Measurements from ENCODE around the gene CCDC7.
"Not testable (repeated sequence)": the region's sequence is repeated elsewhere in the genome, so short reads cannot be mapped to it uniquely, and the experiment has no call there.

The CCDC7 gene

DNA sequence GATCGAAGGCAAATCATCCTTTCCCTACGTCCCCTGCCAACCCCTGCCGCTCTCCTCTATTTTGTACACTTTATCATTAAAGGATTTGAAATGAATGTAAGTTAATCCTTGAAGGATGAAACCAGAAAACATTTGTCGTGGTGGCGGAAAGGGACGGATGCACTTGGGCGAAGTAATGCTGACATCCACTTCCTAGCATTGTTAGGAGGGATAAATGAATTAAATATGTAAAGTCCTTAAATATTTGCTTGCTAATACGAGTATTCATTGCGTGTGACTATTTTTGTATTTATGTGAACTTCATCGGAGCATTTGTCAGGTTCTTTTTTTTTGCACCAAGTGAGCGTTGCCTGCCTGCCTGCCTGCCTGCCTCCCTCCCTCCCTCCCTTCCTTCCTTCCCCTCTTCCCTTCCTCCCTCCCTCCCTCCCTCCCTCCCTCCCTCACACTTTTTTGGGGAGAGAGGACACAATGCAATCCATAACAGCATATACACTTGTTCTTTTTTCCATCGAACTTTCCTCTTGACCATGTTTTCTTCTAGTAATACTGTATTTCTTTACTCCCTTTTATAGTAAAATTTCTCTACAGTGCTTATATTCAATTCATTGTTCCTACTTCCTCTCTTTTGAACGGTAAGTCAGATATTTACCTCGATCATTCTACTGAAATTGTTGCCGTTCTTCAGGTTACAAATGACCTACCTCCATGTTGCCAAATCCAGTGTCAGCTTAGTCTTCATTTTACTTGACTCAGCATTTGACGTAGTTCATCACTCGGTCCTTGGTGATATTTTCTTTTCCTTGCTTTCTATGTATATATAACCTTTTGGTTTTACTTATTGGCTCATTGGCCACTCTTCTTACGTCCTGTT is 831 bp downstream of the CCDC7 start:
- no peak for DNase-seq
- intact Hi-C loops (cut with DNase I), result loop anchor here (1.0 to 2.0 kb wide), 2 partner anchors 68 to 100 kb away; partner anchors contain the start of gene EPC1

DNA sequence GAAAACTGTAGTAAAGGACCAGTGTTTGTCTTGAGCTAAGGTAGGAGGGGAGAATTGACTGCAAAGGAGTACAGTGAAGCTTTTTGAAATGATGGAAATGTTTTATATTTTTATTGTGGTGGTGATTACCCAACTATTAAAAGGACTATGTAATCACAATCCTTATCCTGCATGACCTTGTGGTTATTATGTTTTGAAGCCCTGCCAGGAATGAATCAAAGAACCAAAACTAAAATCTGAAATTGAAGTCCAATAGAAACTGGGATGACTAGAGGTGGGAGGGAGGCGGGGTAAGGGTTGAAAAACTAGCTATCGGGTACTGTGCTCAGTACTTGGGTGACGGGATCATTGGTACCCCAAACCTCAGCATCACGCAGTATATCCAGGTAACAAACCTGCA is 8.2 kb downstream of the CCDC7 start:
- no peak for DNase-seq
- intact Hi-C loops (cut with DNase I), result no loop called here

DNA sequence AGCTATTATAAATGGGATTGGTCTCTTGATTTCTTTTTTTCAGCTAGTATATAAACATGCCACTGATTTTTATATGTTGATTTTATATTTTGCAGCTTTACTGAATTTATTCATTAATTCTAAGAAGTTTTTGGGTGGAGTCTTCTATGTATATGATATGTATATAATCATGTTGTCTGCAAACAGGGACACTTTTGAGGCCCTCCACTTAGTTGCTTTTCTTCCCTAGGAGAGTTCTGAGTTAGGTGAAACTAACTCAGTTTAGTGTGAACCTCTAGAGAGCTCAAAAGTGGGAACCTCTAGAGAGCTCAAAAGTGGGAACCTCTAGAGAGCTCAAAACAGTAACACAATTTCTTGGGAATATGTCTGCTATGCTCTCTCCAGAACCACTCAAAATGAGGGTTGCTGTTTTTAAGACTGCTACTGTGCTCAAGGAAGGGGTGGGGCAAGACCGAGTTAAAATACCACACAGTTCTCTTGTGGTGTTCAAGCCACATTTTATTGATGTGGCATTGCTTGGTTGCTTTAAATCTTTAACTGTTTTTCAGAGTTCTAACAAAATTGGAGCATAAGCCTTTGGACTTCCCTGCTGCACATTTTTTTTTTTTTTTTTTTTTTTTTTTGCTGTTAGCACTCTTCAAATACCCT is 13.2 kb downstream of the CCDC7 start:
- intact Hi-C loops (cut with DNase I), result no loop called here
- DNase-seq, result no peak

DNA sequence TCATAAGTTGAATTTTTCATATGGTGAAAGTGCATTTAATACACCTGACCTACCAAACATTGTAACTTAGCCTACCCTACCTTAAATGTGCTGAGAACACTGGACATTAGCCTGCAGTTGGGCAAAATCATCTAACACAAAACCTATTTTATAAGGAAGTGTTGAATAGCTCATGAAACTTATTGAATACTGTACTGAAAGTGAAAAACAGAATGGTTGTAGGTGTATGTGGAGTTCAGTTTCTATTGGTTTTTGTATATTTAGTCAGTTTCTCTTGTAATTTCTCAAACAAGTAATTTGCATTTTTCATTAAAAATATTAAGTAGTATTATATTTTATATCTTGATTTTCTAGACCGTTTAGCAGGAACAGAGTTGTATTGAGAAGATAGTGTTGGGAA is 15.3 kb downstream of the CCDC7 start:
- intact Hi-C loops (cut with DNase I), result no loop called here
- no peak for DNase-seq

DNA sequence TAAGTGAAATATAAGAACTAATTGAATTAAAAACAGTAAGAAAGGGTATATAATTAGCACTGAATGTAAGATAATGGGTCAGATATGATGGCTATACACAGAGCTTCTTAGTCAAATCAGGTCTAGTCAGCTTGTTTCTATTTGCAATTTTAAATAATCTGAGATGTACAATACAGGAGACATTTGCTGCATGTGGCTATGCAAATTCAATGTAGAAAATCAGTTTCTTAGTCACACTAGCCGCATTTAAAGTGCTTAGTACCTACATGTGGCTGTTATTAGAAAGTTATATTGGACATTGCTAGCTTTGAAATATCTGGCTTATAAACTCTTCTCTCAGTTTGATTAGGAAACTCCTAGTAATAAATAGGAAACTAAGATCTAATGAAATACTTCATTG is 25.3 kb downstream of the CCDC7 start:
- no peak for DNase-seq
- intact Hi-C loops (cut with DNase I), result no loop called here

DNA sequence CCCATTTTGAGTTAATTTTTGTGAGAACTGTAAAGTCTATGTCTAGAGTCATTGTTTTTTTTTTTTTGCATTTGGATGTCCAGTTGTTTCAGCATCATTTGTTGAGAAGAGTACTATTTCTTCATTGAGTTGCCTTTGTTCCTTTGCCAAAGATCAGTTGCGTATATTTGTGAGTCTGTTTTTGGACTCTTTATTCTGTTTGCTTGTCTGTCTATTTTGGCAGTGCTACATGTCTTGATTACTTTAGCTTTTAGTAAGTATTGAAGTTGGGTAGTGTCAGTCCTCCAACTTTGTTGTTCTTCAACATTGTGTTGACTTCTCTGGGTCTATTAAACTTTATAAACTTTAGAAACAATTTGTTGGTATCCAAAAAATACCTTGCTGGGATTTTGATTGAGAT is 31.6 kb downstream of the CCDC7 start:
- DNase-seq, result no peak
- intact Hi-C loops (cut with DNase I), result no loop called here

DNA sequence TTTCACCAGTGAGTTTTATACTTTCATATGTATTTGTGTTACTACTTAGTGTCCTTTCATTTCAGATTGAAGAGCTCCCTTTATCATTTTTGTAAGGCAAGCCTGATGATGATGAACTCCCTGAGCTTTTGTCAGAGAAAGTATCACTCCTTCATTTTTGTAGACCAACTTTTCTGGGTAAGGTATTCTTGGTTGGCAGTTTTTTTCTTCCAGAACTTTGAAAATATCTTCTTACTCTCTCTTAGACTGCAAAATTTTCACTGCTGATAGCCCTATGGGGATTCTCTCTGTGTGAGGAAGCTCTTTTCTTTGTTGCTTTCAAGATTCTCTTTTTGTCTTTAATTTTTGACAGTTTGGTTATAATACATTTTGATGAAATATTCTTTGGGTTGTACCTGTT is 35.7 kb downstream of the CCDC7 start:
- DNase-seq, result no peak
- intact Hi-C loops (cut with DNase I), result no loop called here

DNA sequence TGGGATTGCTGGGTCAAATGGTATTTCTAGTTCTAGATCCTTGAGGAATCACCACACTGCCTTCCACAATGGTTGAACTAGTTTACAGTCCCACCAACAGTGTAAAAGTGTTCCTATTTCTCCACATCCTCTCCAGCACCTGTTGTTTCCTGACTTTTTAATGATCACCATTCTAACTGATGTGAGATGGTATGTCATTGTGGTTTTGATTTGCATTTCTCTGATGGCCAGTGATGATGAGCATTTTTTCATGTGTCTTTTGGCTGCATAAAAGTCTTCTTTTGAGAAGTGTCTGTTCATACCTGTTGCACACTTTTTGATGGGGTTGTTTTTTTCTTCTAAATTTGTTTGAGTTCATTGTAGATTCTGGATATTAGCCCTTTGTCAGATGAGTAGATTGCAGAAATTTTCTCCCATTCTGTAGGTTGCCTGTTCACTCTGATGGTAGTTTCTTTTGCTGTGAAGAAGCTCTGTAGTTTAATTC is 37.1 kb downstream of the CCDC7 start:
- DNase-seq; intact Hi-C loops (cut with DNase I): not testable (repeated sequence)

DNA sequence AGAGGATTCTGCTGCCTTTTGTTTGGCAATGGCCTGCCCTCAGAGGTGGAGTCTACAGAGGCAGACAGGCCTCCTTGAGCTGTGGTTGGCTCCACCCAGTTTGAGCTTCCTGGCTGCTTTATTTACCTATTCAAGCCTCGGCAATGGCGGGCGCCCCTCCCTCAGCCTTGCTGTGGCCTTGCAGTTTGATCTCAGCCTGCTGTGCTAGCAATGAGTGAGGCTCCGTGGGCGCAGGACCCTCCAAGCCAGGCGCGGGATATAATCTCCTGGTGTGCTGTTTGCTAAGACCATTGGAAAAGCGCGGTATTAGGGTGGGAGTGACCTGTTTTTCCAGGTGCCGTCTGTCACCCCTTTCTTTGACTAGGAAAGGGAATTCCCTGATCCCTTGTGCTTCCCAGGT is 42.1 kb downstream of the CCDC7 start:
- intact Hi-C loops (cut with DNase I); DNase-seq: not testable (repeated sequence)

DNA sequence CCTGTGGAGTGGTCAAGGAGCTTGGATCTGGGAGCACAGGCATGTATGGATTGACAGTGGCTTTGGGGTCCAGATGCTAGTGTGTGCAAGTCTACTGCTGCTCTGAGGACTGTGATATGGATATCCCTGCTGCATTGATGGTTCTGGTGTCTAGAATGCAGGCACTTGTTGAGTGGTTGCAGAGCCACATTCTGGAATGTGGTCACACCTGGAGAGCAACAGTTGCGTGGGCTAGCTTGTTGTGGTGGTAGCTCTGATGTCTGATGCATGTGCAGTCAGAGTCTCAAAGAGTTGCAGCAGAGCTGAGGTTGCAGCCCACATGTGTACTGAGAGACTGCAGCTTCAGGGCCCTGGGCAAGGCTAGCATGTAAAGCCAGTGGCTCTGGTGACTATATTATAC is 43.2 kb downstream of the CCDC7 start:
- intact Hi-C loops (cut with DNase I), result no loop called here
- DNase-seq, result no peak

DNA sequence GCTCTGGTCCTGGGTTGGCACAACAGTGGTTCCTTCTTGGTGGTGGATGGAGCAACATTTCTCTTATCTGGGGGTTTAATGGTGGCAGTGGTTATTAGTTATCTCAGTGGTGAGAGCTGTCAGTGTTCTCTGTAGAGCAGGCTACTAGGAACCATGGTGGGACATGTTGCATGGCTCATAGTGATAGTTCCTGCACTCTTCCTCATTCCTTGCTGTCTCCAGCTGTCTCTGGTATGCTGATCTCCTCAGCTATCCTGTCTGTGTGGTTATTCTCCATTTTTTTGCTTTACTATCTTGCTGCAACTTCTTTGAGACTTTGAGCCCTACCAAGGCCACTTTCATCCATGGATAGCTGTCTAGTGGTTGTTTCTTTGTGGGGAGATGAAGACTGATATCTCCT is 44.0 kb downstream of the CCDC7 start:
- no peak for DNase-seq
- intact Hi-C loops (cut with DNase I), result no loop called here

DNA sequence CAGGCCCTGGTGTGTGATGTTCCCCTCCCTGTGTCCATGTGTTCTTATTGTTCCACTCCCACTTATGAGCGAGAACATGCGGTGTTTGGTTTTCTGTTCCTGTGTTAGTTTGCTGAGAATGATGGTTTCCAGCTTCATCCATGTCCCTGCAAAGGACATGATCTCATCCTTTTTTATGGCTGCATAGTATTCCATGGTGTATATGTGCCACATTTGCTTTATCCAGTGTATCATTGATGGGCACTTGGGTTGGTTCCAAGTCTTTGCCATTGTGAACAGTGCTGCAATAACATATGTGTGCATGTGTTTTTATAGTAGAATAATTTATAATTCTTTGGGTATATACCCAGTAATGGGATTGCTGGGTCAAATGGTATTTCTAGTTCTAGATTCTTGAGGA is 48.6 kb downstream of the CCDC7 start:
- intact Hi-C loops (cut with DNase I), result not testable (repeated sequence)

DNA sequence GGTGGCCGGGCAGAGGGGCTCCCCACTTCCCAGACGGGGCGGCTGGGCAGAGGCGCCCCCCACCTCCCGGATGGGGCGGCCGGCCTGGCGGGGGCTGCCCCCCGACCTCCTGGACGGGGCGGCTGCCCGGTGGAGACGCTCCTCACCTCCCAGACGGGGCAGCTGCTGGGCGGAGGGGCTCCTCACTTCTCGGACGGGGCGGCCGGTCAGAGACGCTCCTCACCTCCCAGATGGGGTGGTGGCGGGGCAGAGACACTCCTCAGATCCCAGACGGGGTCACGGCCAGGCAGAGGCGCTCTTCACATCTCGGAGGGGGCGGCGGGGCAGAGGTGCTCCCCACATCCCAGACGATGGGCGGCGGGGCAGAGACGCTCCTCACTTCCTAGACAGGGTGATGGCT is 54.2 kb downstream of the CCDC7 start:
- intact Hi-C loops (cut with DNase I), result not testable (repeated sequence)
- DNase-seq, result peak in 1 of 10 donors; percentile 80

More for the DNA sequence above, 48.6 kb downstream of the CCDC7 start:
- DNase-seq, result not testable (repeated sequence)

DNA sequence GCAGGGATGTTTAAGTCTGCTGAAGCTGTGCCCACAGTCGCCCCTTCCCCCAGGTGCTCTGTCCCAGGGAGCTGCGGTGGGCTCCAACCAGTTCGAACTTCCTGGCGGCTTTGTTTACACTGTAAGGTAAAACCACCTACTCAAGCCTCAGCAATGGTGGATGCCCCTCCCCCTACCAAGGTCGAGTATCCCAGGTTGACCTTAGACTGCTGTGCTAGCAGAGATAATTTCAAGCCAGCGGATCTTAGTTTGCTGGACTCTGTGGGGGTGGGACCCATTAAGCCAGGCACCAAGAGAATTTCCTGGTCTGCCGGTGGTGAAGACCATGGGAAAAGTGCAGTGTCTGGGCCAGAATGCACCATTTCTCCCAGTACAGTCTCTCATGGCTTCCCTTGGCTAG is 56.0 kb downstream of the CCDC7 start:
- intact Hi-C loops (cut with DNase I), result no loop called here
- peak in 1 of 10 donors; percentile 43 for DNase-seq

DNA sequence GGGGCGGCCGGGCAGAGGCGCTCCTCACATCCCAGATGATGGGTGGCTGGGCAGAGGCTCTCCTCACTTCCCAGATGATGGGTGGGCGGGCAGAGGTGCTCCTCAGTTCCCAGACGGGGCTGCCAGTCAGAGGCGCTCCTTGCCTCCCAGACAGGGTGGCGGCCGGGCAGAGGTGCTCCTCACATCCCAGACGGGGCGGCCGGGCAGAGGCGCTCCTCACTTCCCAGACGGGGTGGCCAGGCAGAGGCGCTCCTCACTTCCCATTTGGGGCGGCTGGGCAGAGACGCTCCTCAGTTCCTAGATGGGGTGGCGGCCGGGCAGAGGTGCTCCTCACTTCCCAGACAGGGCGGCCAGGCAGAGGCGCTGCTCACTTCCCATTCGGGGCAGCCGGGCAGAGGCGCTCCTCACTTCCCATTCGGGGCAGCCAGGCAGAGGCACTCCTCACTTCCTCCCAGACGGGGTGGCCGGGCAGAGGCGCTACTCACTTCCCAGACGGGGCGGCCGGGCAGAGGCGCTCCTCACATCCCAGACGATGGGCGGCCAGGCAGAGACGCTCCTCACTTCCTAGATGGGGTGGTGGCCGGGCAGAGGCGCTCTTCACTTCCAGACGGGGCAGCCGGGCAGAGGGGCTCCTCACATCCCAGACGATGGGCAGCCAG is 60.0 kb downstream of the CCDC7 start:
- DNase-seq, result peak in 2 of 10 donors; percentile 67 to 77
- intact Hi-C loops (cut with DNase I), result not testable (repeated sequence)

DNA sequence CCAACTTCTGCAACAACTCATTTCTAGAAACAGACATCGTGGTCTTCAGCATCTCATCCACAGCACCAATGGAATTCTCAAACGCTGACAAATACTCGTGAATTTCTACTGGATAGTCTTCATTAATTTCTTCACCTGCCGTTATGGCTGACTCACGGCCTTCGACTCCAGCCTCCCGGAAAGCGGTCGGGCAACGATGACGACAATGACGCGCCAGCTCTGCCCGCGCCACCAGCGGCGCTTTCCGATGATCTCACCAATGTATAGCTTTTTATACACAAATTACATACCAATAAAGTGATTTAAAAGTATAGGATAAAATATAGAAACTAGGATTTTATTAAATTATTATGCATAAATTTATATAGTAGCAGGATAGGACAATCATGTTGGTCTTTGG is 65.7 kb downstream of the CCDC7 start:
- intact Hi-C loops (cut with DNase I), result no loop called here
- DNase-seq, result peak in 2 of 10 donors; percentile 43 to 68

DNA sequence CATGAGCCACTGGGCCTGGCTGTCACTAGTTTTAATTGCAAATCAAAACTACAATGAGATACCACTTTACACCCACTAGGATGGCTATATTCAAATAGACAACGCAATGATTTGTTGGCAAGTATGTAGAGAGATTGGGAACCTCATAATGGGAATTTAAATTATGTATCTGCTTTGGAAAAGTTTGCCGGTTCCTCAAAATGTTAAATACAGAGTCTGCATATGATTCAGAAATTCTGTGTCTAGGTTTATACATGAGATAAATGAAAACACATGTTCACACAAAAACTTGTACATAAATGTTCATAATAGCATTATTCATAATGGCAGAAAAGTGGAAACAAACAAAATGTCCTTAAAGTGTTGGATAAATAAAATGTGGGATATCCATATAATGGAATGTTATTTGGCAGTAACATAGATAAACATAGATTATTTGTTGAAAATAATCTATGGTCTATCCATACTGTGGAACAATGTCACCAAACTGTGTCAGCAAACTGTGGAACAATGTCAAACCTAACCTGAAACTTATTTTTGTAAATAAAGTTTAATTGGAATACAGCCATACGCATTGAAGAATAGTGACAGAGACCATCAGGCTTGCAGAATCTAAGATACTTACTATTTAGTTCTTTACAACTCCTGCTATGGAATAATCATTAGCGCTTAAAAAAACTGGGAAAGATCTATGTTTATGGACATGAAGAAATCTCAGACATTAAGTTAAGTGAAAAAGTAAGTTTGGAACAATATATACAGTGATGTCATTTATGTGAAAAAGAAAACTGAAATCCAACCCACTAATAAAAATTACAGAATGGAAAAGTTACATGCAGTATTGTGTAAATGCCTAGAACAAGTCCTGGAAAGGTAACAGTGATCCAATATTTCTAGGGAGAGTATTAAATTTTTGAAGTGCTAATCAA is 70.9 kb downstream of the CCDC7 start:
- intact Hi-C loops (cut with DNase I), result no loop called here
- DNase-seq, result no peak

DNA sequence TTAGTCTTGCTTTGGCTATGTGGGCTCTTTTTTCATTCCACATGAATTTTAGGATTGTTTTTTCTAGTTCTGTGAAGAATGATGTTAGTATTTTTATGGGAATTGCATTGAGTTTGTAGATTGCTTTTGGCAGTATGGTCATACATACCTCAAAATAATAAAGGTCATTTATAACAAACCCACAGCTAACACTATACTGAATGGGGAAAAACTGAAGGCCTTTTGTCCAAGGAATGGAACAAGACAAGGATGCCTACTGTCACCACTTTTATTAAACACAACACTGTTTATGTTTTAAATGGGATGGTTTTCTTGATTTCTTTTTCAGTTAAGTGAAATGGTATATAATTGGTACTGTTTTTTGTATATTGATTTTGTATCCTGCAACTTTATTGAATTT is 84.3 kb downstream of the CCDC7 start:
- intact Hi-C loops (cut with DNase I), result no loop called here
- DNase-seq, result no peak

DNA sequence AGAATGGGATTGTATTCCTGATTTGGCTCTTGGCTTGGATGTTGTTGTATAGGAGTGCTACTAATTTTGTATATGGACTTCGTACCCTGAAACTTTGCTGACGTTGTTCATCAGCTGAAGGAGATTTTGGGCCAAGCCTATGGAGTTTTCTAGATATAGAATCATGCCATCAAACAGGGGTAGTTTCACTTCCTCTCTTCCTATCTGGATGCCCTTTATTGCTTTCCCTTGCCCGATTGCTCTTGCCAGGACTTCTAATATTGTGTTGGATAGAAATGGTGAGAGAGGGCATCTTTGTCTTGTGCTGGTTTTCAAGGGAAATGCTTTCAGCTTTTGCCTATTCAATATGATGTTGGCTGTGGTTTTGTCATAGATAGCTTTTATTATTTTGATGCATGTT is 92.3 kb downstream of the CCDC7 start:
- DNase-seq, result no peak
- intact Hi-C loops (cut with DNase I), result no loop called here

Data from posterior cingulate gyrus (tissue), 11 donors.